HEK293 (cell line): Measurements from ENCODE around the gene TMEM272.

Experiments used
- CTCF ChIA-PET: fragments of 350-600 bp; formaldehyde crosslinking; extraction: SDS; loops from one replicate; lab custom pipeline; 2021; ENCODE audit warnings: antibody characterized with exemption; lab: Yijun Ruan, JAX
- POLR2A ChIA-PET: fragments of 300-600 bp; formaldehyde crosslinking; extraction: SDS; loops from one replicate; lab custom pipeline; 2020; ENCODE audit warnings: antibody characterized with exemption, inconsistent platforms; lab: Yijun Ruan, JAX
- H3K27ac ChIP-seq: fragments of 200-500 bp; sonication (Bioruptor generic); 2 replicates; pipeline ENCODE4 v1.5.1; 2014; ENCODE audit warnings: low read depth, low read length, control low read depth, inconsistent platforms; ENCODE audit errors: extremely low read depth
- H3K36me3 ChIP-seq, 2 experiments: fragments of 200-500 bp in 1 of 2; sonication (Bioruptor generic) in 1 of 2; 1 replicate in 1 of 2; 2 replicates in 1 of 2; pipeline ENCODE4 v1.5.1; 2014 to 2017; ENCODE audit warnings: inconsistent platforms in 2 of 2, low read length in 2 of 2; ENCODE audit not compliant: control insufficient read depth in 2 of 2, insufficient read depth in 1 of 2
- H3K4me1 ChIP-seq: fragments of 200-500 bp; sonication (Bioruptor generic); 2 replicates; pipeline ENCODE4 v1.5.1; 2014; ENCODE audit warnings: mild to moderate bottlenecking, low read length, inconsistent platforms; ENCODE audit not compliant: control insufficient read depth, insufficient read depth
- H3K4me3 ChIP-seq: 2 replicates; pipeline ENCODE4 v1.5.1; 2011; ENCODE audit warnings: low read depth, mild to moderate bottlenecking, control low read depth, low read length, moderate library complexity
- H3K9me3 ChIP-seq: fragments of 200-500 bp; sonication (Bioruptor generic); 2 replicates; pipeline ENCODE4 v1.5.1; 2014; ENCODE audit warnings: low read depth, low read length, inconsistent platforms; ENCODE audit not compliant: control insufficient read depth, insufficient read depth
- GLI4 ChIP-seq: fragments of 450-650 bp; formaldehyde crosslinking; IDR thresholded peaks from 2 replicates; pipeline ENCODE4 v1.5.1; 2016; ENCODE audit warnings: missing biosample characterization, missing genetic modification characterization
- WT1 ChIP-seq: fragments of 450-650 bp; formaldehyde crosslinking; IDR thresholded peaks from 2 replicates; pipeline ENCODE4 v1.5.1; 2016; ENCODE audit warnings: missing biosample characterization, missing genetic modification characterization
- ZNF157 ChIP-seq: fragments of 450-650 bp; formaldehyde crosslinking; IDR thresholded peaks from 2 replicates; pipeline ENCODE4 v1.5.1; 2016; ENCODE audit warnings: missing biosample characterization, missing genetic modification characterization
- ZNF169 ChIP-seq: fragments of 450-650 bp; formaldehyde crosslinking; IDR thresholded peaks from 2 replicates; pipeline ENCODE4 v1.5.1; 2016; ENCODE audit warnings: missing biosample characterization, missing genetic modification characterization
- ZNF223 ChIP-seq: fragments of 450-650 bp; formaldehyde crosslinking; IDR thresholded peaks from 2 replicates; pipeline ENCODE4 v1.5.1; 2016; ENCODE audit warnings: missing biosample characterization, missing genetic modification characterization
- ZNF266 ChIP-seq: fragments of 450-650 bp; formaldehyde crosslinking; IDR thresholded peaks from 2 replicates; pipeline ENCODE4 v1.5.1; 2016; ENCODE audit warnings: missing biosample characterization, missing genetic modification characterization, low read depth
- ZNF292 ChIP-seq: fragments of 450-650 bp; formaldehyde crosslinking; IDR thresholded peaks from 2 replicates; pipeline ENCODE4 v1.5.1; 2016; ENCODE audit warnings: low read depth, missing biosample characterization, missing genetic modification characterization, borderline replicate concordance
- ZNF341 ChIP-seq: fragments of 450-650 bp; formaldehyde crosslinking; IDR thresholded peaks from 2 replicates; pipeline ENCODE4; 2016; ENCODE audit warnings: low read depth, missing biosample characterization, missing genetic modification characterization
- ZNF521 ChIP-seq: fragments of 450-650 bp; formaldehyde crosslinking; IDR thresholded peaks from 2 replicates; pipeline ENCODE4 v1.5.1; 2017; ENCODE audit warnings: missing biosample characterization, mild to moderate bottlenecking, missing genetic modification characterization
- ZNF558 ChIP-seq: fragments of 450-650 bp; formaldehyde crosslinking; IDR thresholded peaks from 2 replicates; pipeline ENCODE4 v1.5.1; 2016; ENCODE audit warnings: missing biosample characterization, missing genetic modification characterization
- ZNF610 ChIP-seq: fragments of 450-650 bp; formaldehyde crosslinking; IDR thresholded peaks from 2 replicates; pipeline ENCODE4 v1.5.1; 2016; ENCODE audit warnings: missing biosample characterization, missing genetic modification characterization, borderline replicate concordance
- ZNF658 ChIP-seq: fragments of 450-650 bp; formaldehyde crosslinking; IDR thresholded peaks from 2 replicates; pipeline ENCODE4; 2016; ENCODE audit warnings: missing biosample characterization, missing genetic modification characterization
- TF ChIP-seq, protein P1 (sequence below): fragments of 450-650 bp; formaldehyde crosslinking; IDR thresholded peaks from 2 replicates; pipeline ENCODE4 v1.5.1; 2016; ENCODE audit warnings: missing biosample characterization, missing genetic modification characterization
- TF ChIP-seq, protein P2 (sequence below): fragments of 450-650 bp; formaldehyde crosslinking; IDR thresholded peaks from 2 replicates; pipeline ENCODE4 v1.5.1; 2016; ENCODE audit warnings: missing biosample characterization, missing genetic modification characterization
- TF ChIP-seq, protein P3 (sequence below): fragments of 450-650 bp; formaldehyde crosslinking; IDR thresholded peaks from 2 replicates; pipeline ENCODE4 v1.5.1; 2016; ENCODE audit warnings: missing biosample characterization, missing genetic modification characterization
- TF ChIP-seq, protein P4 (sequence below): fragments of 450-650 bp; formaldehyde crosslinking; IDR thresholded peaks from 2 replicates; pipeline ENCODE4 v1.5.1; 2016; ENCODE audit warnings: missing biosample characterization, missing genetic modification characterization, borderline replicate concordance
- TF ChIP-seq, protein P5 (sequence below): fragments of 450-650 bp; formaldehyde crosslinking; IDR thresholded peaks from 2 replicates; pipeline ENCODE4 v1.5.1; 2016; ENCODE audit warnings: missing biosample characterization, missing genetic modification characterization, low read depth

The TMEM272 gene

DNA sequence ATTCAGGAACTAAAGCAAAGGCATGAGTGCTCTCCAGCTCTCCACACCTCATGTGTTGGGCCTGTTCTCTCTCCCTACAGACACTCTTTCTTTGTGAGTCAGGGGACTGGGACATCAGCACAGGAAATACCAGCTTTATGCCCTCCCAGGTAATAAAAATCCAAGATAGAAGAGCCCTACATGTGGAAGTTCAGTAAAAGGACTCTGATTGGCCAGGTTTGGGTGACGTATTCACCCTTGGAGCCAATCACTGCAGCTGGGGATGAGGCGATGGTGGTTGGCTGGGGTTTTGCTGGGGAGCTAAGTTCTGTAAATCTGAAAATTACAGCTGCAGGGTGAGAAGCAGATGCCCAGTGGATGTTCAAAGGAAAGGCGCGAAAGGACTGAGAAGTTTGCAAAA, 49.3 kb upstream of the TMEM272 start:
- Histone ChIP-seq H3K4me3 (no peak overlapping the region), H3K27ac (no peak overlapping the region), H3K4me1 (no peaks in the 10 kb centered on the region), H3K36me3 (no peaks in the 10 kb centered on the region), H3K9me3 (no peaks in the 10 kb centered on the region)
- ChIA-PET CTCF (interaction anchor here (0.6 to 3.6 kb wide), 4 partner anchors 7 to 526 kb away, joined by 3 to 26 read pairs (median 3); partner anchors contain the start of gene NEK5), POLR2A (no interaction called here)
- TF ChIP-seq, protein P1, sequence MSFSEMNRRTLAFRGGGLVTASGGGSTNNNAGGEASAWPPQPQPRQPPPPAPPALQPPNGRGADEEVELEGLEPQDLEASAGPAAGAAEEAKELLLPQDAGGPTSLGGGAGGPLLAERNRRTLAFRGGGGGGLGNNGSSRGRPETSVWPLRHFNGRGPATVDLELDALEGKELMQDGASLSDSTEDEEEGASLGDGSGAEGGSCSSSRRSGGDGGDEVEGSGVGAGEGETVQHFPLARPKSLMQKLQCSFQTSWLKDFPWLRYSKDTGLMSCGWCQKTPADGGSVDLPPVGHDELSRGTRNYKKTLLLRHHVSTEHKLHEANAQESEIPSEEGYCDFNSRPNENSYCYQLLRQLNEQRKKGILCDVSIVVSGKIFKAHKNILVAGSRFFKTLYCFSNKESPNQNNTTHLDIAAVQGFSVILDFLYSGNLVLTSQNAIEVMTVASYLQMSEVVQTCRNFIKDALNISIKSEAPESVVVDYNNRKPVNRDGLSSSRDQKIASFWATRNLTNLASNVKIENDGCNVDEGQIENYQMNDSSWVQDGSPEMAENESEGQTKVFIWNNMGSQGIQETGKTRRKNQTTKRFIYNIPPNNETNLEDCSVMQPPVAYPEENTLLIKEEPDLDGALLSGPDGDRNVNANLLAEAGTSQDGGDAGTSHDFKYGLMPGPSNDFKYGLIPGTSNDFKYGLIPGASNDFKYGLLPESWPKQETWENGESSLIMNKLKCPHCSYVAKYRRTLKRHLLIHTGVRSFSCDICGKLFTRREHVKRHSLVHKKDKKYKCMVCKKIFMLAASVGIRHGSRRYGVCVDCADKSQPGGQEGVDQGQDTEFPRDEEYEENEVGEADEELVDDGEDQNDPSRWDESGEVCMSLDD (tag by site-specific recombination) = no peak
- TF ChIP-seq ZNF169 (no peak), ZNF223 (tag by site-specific recombination) (no peak), ZNF558 (tag by site-specific recombination) (no peak), ZNF521 (tag by site-specific recombination) (no peak), WT1 (tag by site-specific recombination) (no peak), ZNF658 (tag by site-specific recombination) (no peak), ZNF341 (tag by site-specific recombination) (no peak), ZNF292 (tag by site-specific recombination) (no peak), ZNF157 (tag by site-specific recombination) (no peak), ZNF266 (tag by site-specific recombination) (no peak), ZNF610 (tag by site-specific recombination) (no peak), GLI4 (no peak)
- TF ChIP-seq, protein P2, sequence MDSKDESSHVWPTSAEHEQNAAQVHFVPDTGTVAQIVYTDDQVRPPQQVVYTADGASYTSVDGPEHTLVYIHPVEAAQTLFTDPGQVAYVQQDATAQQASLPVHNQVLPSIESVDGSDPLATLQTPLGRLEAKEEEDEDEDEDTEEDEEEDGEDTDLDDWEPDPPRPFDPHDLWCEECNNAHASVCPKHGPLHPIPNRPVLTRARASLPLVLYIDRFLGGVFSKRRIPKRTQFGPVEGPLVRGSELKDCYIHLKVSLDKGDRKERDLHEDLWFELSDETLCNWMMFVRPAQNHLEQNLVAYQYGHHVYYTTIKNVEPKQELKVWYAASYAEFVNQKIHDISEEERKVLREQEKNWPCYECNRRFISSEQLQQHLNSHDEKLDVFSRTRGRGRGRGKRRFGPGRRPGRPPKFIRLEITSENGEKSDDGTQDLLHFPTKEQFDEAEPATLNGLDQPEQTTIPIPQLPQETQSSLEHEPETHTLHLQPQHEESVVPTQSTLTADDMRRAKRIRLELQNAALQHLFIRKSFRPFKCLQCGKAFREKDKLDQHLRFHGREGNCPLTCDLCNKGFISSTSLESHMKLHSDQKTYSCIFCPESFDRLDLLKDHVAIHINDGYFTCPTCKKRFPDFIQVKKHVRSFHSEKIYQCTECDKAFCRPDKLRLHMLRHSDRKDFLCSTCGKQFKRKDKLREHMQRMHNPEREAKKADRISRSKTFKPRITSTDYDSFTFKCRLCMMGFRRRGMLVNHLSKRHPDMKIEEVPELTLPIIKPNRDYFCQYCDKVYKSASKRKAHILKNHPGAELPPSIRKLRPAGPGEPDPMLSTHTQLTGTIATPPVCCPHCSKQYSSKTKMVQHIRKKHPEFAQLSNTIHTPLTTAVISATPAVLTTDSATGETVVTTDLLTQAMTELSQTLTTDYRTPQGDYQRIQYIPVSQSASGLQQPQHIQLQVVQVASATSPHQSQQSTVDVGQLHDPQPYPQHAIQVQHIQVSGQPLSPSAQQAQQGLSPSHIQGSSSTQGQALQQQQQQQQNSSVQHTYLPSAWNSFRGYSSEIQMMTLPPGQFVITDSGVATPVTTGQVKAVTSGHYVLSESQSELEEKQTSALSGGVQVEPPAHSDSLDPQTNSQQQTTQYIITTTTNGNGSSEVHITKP (tag by site-specific recombination) = no peak
- TF ChIP-seq, protein P3, sequence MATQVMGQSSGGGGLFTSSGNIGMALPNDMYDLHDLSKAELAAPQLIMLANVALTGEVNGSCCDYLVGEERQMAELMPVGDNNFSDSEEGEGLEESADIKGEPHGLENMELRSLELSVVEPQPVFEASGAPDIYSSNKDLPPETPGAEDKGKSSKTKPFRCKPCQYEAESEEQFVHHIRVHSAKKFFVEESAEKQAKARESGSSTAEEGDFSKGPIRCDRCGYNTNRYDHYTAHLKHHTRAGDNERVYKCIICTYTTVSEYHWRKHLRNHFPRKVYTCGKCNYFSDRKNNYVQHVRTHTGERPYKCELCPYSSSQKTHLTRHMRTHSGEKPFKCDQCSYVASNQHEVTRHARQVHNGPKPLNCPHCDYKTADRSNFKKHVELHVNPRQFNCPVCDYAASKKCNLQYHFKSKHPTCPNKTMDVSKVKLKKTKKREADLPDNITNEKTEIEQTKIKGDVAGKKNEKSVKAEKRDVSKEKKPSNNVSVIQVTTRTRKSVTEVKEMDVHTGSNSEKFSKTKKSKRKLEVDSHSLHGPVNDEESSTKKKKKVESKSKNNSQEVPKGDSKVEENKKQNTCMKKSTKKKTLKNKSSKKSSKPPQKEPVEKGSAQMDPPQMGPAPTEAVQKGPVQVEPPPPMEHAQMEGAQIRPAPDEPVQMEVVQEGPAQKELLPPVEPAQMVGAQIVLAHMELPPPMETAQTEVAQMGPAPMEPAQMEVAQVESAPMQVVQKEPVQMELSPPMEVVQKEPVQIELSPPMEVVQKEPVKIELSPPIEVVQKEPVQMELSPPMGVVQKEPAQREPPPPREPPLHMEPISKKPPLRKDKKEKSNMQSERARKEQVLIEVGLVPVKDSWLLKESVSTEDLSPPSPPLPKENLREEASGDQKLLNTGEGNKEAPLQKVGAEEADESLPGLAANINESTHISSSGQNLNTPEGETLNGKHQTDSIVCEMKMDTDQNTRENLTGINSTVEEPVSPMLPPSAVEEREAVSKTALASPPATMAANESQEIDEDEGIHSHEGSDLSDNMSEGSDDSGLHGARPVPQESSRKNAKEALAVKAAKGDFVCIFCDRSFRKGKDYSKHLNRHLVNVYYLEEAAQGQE (tag by site-specific recombination) = no peak
- TF ChIP-seq, protein P4, sequence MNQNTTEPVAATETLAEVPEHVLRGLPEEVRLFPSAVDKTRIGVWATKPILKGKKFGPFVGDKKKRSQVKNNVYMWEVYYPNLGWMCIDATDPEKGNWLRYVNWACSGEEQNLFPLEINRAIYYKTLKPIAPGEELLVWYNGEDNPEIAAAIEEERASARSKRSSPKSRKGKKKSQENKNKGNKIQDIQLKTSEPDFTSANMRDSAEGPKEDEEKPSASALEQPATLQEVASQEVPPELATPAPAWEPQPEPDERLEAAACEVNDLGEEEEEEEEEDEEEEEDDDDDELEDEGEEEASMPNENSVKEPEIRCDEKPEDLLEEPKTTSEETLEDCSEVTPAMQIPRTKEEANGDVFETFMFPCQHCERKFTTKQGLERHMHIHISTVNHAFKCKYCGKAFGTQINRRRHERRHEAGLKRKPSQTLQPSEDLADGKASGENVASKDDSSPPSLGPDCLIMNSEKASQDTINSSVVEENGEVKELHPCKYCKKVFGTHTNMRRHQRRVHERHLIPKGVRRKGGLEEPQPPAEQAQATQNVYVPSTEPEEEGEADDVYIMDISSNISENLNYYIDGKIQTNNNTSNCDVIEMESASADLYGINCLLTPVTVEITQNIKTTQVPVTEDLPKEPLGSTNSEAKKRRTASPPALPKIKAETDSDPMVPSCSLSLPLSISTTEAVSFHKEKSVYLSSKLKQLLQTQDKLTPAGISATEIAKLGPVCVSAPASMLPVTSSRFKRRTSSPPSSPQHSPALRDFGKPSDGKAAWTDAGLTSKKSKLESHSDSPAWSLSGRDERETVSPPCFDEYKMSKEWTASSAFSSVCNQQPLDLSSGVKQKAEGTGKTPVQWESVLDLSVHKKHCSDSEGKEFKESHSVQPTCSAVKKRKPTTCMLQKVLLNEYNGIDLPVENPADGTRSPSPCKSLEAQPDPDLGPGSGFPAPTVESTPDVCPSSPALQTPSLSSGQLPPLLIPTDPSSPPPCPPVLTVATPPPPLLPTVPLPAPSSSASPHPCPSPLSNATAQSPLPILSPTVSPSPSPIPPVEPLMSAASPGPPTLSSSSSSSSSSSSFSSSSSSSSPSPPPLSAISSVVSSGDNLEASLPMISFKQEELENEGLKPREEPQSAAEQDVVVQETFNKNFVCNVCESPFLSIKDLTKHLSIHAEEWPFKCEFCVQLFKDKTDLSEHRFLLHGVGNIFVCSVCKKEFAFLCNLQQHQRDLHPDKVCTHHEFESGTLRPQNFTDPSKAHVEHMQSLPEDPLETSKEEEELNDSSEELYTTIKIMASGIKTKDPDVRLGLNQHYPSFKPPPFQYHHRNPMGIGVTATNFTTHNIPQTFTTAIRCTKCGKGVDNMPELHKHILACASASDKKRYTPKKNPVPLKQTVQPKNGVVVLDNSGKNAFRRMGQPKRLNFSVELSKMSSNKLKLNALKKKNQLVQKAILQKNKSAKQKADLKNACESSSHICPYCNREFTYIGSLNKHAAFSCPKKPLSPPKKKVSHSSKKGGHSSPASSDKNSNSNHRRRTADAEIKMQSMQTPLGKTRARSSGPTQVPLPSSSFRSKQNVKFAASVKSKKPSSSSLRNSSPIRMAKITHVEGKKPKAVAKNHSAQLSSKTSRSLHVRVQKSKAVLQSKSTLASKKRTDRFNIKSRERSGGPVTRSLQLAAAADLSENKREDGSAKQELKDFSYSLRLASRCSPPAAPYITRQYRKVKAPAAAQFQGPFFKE = no peak
- TF ChIP-seq, protein P5, sequence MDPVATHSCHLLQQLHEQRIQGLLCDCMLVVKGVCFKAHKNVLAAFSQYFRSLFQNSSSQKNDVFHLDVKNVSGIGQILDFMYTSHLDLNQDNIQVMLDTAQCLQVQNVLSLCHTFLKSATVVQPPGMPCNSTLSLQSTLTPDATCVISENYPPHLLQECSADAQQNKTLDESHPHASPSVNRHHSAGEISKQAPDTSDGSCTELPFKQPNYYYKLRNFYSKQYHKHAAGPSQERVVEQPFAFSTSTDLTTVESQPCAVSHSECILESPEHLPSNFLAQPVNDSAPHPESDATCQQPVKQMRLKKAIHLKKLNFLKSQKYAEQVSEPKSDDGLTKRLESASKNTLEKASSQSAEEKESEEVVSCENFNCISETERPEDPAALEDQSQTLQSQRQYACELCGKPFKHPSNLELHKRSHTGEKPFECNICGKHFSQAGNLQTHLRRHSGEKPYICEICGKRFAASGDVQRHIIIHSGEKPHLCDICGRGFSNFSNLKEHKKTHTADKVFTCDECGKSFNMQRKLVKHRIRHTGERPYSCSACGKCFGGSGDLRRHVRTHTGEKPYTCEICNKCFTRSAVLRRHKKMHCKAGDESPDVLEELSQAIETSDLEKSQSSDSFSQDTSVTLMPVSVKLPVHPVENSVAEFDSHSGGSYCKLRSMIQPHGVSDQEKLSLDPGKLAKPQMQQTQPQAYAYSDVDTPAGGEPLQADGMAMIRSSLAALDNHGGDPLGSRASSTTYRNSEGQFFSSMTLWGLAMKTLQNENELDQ (tag by site-specific recombination) = no peak
